ENCODE results near the gene SPEN. TPM values are rescaled to one million over a fixed set of nuclear protein-coding genes. Genes with fewer than 3 reads are reported as not detected.
A peak's percentile ranks its signal among the peaks of the same experiment; 100 is the strongest.

SPEN gene
- total and polyA plus RNA-seq, 9 of the 15 experiments (the other 6 are each of a cell fraction or from before 2014, with no cell fraction given), result 5.7 to 87.5 (median 27.2) TPM

- TF ChIP-seq ZBTB7A (IDR thresholded peaks at IDR 0.05; ENCODE audit: borderline replicate concordance, control insufficient read depth, low read depth, low read length), result no peak
- no peak for TF ChIP-seq SREBF1 (IDR thresholded peaks at IDR 0.05; ENCODE audit: borderline replicate concordance, low read depth, low read length)
- no peak for TF ChIP-seq TEAD1 (CRISPR knock-in tag; IDR thresholded peaks at IDR 0.05)
- TF ChIP-seq BRCA1 (IDR thresholded peaks at IDR 0.05), result no peak
- TF ChIP-seq BRCA1 (CRISPR knock-in tag; IDR thresholded peaks at IDR 0.05), result no peak
- no peak for TF ChIP-seq FOXJ3 (CRISPR knock-in tag; IDR thresholded peaks at IDR 0.05)
- no peak for TF ChIP-seq TFAP4 (CRISPR knock-in tag; IDR thresholded peaks at IDR 0.05; ENCODE audit: borderline replicate concordance)
- no peak for TF ChIP-seq BCL6 (CRISPR knock-in tag; IDR thresholded peaks at IDR 0.05)
- TF ChIP-seq MTF1 (CRISPR knock-in tag; IDR thresholded peaks at IDR 0.05; ENCODE audit: borderline replicate concordance), result no peak
- TF ChIP-seq VEZF1 (CRISPR knock-in tag; IDR thresholded peaks at IDR 0.05), result peak; percentile 78
- TF ChIP-seq BACH1 (tag; IDR thresholded peaks at IDR 0.05), result no peak
- no peak for TF ChIP-seq RERE (CRISPR knock-in tag; IDR thresholded peaks at IDR 0.05; ENCODE audit: borderline replicate concordance)
- no peak for TF ChIP-seq ARHGAP35 (IDR thresholded peaks at IDR 0.05; ENCODE audit: partially characterized antibody)
- TF ChIP-seq HBP1 (CRISPR knock-in tag; IDR thresholded peaks at IDR 0.05), result no peak
- TF ChIP-seq MAFG (tag; conservative IDR thresholded peaks at IDR 0.05), result no peak
- no peak for TF ChIP-seq RAD51 (IDR thresholded peaks at IDR 0.05; ENCODE audit: borderline replicate concordance, low read depth)
- no peak for TF ChIP-seq CC2D1A (IDR thresholded peaks at IDR 0.05)
- no peak for TF ChIP-seq HNRNPUL1 (IDR thresholded peaks at IDR 0.05; ENCODE audit: low read length)
- TF ChIP-seq GTF2F1 (IDR thresholded peaks at IDR 0.05; ENCODE audit: low read depth, low read length), result no peak
- TF ChIP-seq ZBTB1 (CRISPR knock-in tag; IDR thresholded peaks at IDR 0.05; ENCODE audit: borderline replicate concordance, low read depth), result no peak
- no peak for TF ChIP-seq SRSF7 (optimal IDR thresholded peaks at IDR 0.05; ENCODE audit: low read depth, low read length)
- no peak for TF ChIP-seq ZNF282 (CRISPR knock-in tag; IDR thresholded peaks at IDR 0.05)
These were observed 311 bp downstream of the SPEN start (continued) for GRCh38 chr1:15847893-15848142.

Measured in K562 (cell line).